HG03378 (cell line): ENCODE results near the gene UBQLN4.
A peak's percentile ranks its signal among the peaks of the same experiment; 100 is the strongest.

Experiments
- ATAC-seq: cut with Tn5 transposase; IDR thresholded peaks from one replicate; pipeline ENCODE4 v1.9.1; 2021; ENCODE audit warnings: mild to moderate bottlenecking, moderate library complexity; ENCODE audit not compliant: unreplicated experiment

The UBQLN4 gene

DNA sequence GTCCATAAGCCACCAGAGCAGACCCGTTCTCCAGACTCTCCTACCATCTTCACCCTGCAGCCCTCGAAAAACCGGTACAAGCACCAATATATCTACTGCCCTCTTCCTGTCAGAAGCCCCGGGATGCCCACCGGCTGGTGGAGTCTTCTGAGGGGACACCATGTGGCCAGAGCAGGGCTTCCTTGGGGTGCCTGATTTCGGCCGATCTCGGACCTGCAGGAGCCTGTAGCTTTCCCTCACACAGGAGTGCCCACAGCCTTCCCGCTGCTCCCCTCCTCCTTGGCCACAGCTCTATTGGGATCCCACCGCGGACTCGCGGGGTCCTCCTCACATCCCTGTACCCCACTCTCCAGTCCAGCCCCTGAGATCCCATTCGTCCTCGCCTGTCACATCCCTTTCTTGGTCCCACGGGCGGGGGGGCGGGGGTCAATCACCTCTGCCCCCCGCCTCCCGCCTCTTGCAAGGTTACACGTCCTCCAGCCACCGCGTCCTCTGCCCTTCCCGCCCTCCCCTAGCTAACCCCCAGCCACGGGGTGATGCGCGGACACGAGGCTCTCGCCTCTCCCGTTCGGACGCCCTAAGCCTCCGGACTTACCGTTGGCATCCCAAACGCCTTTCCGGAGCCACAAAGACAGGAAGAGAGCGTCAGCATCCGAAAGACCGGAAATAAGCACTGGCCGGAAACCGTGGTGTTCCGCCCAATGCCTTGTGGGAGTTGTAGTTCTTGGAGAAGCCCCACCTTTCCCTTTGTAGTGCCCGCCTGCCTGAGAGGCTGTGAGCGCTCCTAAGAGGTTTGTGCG is 33.1 kb downstream of the UBQLN4 start, which contains the start of gene SSR2:
Gene SSR2, minus strand, starts transcription at position 659 of the 800 bp plus-strand sequence. CDS start 784 bp downstream, outside the sequence.
- ATAC-seq, result peak; percentile 93

GRCh38 chr1:156019946-156020292 is 33.7 kb downstream of the UBQLN4 start:
- ATAC-seq, result no peak

DNA sequence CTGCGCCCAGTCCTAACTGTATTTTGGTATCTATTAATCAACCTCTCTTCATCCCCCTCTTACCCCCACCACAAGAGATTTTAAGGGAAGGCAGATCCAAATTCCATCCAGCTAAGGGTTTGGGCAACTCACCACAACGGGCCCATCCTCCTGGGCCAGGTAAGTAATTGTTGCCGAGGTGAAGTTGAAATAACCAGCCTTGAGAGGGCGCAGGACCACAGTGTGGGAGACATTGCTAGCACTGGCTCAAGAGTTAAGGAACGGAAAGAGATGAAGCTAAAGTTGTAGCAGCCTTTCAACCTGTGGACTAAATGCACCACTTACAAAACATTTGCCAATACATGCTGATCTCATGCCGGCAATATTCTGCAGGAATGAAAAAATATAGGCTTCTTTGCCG is 38.8 kb downstream of the UBQLN4 start:
- no peak for ATAC-seq

DNA sequence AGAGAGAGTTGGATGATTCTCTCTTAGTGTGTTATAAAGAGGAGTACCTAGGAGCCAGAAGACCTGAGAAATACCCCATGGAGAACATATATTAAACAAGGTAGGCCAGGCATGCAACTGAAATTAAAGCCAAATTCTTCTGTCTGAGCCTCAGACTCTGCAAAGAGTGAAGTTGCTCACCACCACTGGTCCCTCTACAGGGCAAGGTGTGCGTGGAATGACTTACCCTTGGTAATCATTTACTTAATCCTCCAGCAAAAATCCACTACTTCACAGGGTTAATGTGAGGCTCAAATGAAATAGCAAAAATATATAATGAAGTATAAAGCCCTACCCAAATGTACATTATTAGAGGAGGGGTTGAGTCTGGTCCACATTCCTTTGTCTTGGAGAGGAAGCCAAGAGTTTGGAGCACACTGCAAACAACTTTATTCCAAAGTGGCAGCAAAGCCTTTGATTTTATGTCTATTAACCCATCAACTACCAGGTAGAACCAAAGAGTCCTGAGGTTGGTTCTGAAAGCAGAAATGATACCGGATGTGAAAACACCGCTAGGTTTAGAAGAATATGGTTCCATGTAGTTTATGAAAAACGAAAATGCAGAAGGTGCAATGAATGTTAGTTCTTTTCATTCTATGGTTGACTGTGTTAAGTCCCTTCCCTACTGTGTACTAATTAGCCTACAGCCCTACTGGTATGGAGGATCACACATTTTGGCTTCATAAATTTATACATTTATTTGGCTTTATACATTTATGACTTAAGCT is 41.4 kb downstream of the UBQLN4 start:
- ATAC-seq, result peak; percentile 69

DNA sequence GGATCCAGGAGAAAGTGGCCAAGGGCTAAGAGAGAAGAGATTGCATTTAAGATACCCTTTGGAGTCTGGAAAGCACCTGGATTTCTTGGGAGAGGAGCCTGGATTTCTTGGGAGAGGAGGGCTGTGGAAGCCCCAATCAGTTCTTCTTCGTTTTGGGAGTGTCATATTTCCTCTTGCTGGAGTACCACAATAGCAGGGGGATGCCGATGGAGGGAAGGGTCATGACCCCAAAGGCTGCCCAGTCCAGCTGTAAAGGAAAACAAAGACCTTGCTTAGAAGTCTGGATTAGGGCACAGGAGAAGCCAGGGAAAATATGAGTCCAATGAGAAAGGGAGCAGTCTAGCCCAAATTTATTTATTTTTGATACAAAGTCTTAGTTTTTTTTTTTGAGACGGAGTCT is 44.2 kb downstream of the UBQLN4 start:
- ATAC-seq, result no peak

DNA sequence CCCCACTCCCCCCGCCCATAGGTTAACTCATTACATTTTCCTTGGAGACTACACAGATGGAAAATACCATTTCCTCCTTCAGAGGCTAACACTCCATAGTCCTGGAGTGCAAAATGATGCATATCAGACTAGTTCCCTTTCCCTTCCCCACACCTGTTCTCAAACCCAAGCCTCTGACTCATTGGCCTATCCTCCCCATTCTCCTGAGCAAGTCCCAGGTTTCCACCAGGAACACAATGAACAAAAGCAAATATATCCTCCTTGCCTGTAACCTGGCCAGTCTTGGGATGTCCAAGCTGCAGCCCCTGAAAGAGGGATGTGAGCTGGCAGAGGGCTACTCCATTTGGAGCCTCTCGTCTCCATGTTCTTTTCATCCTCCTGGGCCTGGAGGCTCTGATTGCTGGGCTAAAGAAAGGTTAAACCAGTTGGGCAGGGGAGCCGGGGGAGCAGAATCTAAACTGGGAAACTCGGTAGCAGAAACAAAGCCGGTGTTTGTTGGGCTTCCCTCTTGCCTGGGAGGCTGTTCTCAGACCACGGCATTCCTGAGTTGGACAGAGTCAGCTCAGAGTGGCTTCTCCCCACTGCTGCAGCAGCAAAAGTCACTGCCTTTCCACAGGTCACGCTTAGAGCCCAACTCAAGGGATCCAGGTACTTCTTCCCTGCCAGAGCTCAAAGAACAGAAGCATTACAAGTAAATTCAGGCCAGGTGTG is 46.8 kb downstream of the UBQLN4 start:
- no peak for ATAC-seq

DNA sequence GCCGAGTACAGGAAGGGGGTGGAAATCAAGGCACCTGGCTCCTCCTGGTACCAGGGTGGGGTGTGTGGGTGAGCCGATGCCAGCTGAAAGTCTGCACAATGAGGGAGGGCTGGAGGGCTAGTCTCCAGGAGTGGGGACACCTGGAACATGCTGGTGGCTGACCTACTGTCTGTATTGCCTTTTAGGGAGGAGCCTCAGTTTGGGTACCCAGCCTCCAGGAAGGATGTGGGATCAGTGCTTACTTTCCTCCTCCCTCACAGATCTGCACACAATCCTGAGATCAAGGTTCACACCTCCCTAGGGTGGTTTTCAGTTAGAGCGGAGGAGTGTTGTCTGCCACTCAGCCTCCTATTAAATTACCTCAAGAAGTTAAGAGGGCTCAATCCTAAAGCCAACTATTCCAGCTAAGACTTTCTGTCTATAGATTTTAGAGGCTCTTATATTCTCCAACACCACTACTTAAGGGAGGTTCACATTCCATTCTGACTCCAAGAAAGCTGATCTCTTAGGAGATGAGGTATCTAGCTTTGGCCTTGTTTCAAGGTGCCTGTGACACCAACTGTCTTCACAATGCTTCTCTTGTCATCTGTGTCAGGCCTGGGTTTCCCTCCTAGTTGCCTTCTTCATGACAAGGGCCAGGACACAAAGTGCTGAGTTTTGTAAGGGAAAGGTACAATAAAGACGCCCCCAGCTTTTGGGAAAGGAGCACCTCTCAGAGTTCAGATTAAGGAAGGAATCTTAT is 48.6 kb downstream of the UBQLN4 start:
- ATAC-seq, result no peak

DNA sequence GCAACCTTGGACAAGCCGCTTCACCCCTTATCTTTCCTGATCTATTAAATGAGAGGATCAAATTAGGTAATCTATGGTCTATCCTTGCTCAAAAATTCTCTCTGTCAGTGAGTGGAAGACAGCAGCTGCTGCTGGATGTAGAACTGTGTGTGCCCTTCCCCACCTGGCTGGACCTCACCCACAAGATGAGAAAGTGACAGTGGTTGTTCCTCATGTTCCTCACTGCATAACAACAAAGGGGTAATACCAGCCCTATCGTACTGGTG is 49.7 kb downstream of the UBQLN4 start:
- no peak for ATAC-seq

DNA sequence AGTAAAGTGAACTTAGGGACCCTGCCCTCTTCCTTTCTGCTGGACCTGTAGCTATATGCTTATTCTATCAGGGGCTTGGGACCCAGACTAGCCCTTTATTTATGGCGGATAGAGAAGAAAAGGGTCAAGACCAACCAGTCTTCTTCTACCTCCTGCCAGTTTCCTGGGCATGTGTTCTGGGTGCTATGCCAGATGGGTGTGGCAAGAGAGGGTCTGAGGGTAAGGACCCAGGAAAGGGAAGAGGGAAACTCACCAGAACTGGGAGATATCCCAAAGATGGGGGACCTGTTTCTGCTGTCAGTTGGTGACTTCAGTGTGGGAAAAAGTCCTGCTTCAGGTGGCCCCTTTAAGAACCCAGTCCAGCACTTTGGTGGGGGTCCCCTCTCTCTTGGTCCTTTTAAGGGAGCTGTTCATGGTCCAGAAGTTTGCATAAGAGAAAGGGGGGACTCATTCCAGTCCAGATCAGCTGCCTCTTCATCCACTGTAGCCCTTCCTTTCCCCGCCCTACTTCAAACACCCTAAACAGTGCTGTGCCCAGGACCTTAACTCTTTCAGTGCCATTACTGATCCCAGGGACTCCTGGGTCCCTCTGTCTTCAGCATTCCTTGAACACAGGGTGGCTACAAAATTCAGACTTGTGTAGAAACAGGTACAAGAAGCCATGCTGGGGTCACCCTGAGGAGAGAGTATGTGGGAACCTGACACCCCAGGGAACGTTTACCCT is 51.2 kb downstream of the UBQLN4 start:
- no peak for ATAC-seq

- no peak for ATAC-seq
These were observed 51.9 kb downstream of the UBQLN4 start for GRCh38 chr1:156001662-156002171.

DNA sequence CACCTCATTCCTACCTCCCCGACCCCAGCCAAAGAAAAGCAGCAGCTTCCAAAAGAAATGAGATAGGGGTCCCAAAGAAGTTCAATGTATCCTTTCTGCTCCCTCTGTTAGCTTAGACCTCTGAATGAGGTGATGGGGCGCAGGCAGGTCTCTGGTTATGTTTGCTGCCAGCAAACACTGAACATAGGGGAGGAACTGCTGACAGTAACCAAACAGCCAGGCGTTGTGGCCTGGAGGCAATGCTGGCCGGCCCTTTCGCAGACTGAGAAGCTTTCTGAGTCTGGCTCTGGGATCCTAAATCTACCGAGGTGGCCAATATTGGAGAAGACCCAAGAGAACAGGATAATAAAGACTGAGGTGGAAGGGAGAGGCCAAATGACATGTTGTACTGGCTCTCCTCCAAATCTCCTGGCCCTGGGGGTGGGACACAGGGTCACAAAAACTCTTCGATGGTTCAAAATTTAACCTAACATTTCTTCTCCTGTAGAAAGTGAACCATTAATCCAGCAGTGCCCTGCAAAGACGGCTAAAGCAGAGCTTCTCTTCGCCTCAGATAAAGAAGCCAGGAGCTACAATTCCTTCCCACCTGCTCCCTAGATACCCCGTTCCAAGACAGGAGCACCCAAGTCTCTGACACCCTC is 52.5 kb downstream of the UBQLN4 start:
- no peak for ATAC-seq

DNA sequence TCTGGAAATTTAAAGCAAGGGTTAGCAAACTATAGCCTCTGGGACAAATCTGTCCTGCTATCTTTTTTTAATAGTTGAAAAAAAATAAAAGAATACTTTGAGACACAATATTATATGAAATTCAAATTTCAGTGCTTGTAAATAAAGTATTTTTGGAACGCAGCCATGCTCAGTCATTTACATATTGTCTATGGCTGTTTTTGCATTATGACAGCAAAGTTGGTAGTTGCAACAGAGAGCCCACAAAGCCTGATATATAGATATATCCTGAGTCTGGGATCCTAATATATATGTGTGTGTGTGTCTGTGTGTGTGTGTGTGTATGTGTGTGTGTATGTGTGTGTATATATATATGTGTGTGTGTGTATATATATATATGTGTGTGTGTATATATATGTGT is 53.6 kb downstream of the UBQLN4 start:
- ATAC-seq, result no peak

GRCh38 chr1:155996166-155996565 is 57.4 kb downstream of the UBQLN4 start:
- ATAC-seq, result no peak

GRCh38 chr1:155993595-155993994 is 60.0 kb downstream of the UBQLN4 start:
- ATAC-seq, result no peak

GRCh38 chr1:155990005-155990739 is 63.4 kb downstream of the UBQLN4 start:
- ATAC-seq, result no peak

DNA sequence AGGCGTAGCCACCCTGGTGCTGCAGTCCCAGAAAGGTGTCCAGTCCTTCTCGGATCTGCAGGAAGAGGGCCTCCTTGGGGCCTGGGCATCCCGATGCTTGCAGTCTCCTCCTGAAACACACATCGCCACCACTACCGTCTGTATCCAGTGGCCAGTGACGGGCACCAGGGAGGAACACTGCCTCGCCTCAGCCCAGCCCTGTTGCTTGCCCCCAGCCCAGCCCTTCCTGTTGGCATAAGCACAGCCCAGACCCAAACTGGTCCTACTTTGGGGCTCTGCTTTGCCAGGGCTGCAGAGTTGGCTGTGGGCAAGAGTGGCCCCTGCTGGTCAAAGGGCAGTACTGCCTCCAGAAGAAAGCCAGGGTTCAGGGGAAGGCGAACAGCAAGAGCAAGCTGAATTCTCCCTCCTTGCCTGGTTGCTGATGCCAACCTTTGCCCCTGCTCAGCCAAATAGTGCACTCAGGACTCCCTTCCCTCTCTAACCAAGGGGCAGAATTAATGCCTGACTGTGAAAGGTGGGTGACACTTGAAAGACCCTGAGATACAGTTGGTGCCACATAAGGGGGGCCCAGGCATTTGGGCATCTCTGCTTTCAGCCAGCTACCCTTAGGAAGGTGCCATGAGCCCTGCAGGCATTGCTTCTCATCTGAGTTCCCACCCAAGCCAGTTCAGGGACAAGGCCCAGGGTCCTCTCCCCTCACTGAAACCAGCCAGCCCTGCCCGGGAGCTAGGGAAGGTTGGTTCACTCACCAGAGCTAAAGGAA is 64.2 kb downstream of the UBQLN4 start:
- ATAC-seq, result no peak
